Measurements from ENCODE around the gene AFTPH.

DNA sequence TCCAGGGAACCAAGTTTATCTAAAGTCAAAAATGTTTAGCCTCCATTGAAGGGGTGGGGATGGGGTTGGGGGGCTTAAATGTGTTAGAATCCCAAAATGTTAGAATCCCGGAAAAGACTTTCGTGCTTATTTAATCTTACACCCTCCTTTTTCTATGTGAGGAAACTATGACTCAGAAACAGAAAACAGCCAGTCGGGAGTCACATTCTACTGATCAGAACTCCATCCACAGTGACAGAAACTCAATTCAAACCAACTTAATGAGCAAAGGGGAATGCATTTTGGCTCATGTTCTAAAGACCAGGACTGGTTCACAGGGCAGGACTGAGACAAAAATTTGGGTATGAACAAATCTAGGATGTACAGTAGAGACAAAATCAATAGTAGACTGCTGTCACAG lies 31.9 kb upstream of the AFTPH start:
- TF ChIP-seq, protein P1, sequence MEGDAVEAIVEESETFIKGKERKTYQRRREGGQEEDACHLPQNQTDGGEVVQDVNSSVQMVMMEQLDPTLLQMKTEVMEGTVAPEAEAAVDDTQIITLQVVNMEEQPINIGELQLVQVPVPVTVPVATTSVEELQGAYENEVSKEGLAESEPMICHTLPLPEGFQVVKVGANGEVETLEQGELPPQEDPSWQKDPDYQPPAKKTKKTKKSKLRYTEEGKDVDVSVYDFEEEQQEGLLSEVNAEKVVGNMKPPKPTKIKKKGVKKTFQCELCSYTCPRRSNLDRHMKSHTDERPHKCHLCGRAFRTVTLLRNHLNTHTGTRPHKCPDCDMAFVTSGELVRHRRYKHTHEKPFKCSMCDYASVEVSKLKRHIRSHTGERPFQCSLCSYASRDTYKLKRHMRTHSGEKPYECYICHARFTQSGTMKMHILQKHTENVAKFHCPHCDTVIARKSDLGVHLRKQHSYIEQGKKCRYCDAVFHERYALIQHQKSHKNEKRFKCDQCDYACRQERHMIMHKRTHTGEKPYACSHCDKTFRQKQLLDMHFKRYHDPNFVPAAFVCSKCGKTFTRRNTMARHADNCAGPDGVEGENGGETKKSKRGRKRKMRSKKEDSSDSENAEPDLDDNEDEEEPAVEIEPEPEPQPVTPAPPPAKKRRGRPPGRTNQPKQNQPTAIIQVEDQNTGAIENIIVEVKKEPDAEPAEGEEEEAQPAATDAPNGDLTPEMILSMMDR (conservative IDR thresholded peaks at IDR 0.05), result no peak
- no peak for TF ChIP-seq ZFX (IDR thresholded peaks at IDR 0.05)

Measured in C4-2B (cell line).